GM10266 (cell line): ENCODE data around the gene SLC4A2.
"Not testable (repeated sequence)": the region's sequence is repeated elsewhere in the genome, so short reads cannot be mapped to it uniquely, and the experiment has no call there.

Source experiments
- DNase-seq: peaks from one replicate; pipeline ENCODE4 v3.0.0; 2012; ENCODE audit errors: extremely low spot score
- CTCF ChIP-seq: IDR thresholded peaks from 2 replicates; pipeline ENCODE4 v1.5.1; 2012; ENCODE audit warnings: mild to moderate bottlenecking, low read depth; ENCODE audit not compliant: control insufficient read depth, insufficient read depth; ENCODE audit errors: missing control alignments

SLC4A2 gene

GRCh38 chr7:151040616-151041375, 18.6 kb upstream of the SLC4A2 start:
- no peak for TF ChIP-seq CTCF
- no peak for DNase-seq

- not testable (repeated sequence) for DNase-seq
Measured at GRCh38 chr7:151043449-151043848, 15.9 kb upstream of the SLC4A2 start.

- no peak for DNase-seq
- no peak for TF ChIP-seq CTCF
Measured at GRCh38 chr7:151043959-151044358, 15.4 kb upstream of the SLC4A2 start.

GRCh38 chr7:151045262-151045661, 14.1 kb upstream of the SLC4A2 start:
- DNase-seq, result no peak
- TF ChIP-seq CTCF, result no peak

DNA sequence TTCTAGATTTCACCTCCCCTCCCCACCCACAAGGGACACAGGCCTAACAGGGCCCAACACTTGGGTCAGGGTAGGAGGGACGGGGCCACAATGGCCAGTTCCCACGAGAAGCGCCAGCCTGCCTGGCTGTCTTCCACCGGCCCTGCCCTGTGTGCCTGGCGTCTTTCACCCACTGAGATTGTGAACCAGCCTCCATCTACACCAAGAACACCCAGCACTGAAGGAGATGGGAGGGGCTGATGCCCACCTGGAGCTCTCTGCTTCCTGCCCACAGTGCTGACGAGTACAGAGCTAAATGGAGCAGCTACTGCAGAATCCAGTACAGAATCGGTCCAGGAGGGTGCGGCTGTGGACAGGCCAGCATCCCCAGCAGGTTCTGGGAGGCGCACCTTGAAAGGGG, 13.4 kb upstream of the SLC4A2 start:
- TF ChIP-seq CTCF, result no peak
- no peak for DNase-seq

GRCh38 chr7:151046603-151047573, 12.5 kb upstream of the SLC4A2 start:
- TF ChIP-seq CTCF, result no peak
- no peak for DNase-seq

- TF ChIP-seq CTCF, result no peak
- no peak for DNase-seq
Measured at GRCh38 chr7:151047976-151048815, 11.2 kb upstream of the SLC4A2 start, which contains the start of gene ASIC3. ASIC3 (plus strand) TSS chr7:151048531; CDS start chr7:151048886, 355 bp downstream.
